HG03039 (cell line): ENCODE data around the gene SNCAIP.
"Not testable (repeated sequence)": the region's sequence is repeated elsewhere in the genome, so short reads cannot be mapped to it uniquely, and the experiment has no call there.

Experiments
- ATAC-seq: cut with Tn5 transposase; IDR thresholded peaks from one replicate; pipeline ENCODE4 v1.9.1; 2021; ENCODE audit warnings: mild to moderate bottlenecking, moderate library complexity; ENCODE audit not compliant: unreplicated experiment

SNCAIP gene

GRCh38 chr5:122458278-122458872 is 146.3 kb downstream of the SNCAIP start:
- no peak for ATAC-seq

GRCh38 chr5:122462486-122462885 is 150.4 kb downstream of the SNCAIP start:
- no peak for ATAC-seq

DNA sequence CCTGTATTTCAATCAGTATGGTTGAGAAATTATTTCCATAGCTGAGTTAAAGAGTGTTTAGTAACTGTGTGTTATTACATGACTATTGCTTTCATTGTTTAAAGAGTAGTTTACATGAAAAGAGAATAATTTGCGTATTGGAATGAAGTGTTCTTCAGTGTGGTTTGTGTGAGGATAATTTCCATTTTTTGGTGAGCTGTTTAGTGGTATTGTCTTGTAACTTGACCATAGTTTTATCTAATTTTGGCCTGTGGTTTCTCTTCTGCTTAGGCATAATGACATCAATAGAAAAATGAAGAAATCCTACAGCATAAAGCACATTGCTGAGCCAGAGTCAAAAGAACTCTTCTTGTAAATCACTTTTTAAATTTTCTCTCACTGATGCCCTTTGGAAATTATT is 151.2 kb downstream of the SNCAIP start:
- ATAC-seq, result no peak

DNA sequence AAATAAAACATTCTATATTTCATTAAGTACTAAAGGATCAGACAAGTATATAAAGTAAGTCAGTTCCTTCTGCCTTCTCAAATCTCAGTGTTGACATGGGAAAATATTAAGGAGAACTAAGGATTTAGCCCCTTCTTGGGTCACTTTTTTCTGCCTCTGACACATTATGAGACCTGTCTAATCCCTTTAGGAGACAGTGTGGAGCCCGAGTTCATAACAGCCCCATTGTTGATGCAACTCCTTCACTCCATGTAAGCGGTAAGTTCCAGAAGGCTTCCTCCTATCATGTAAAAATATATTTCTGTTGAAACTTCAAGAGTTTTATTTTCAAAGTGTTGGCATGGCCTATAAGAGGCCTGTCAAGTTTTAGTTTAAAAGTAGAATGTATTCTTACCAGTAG is 152.2 kb downstream of the SNCAIP start:
- ATAC-seq, result no peak

DNA sequence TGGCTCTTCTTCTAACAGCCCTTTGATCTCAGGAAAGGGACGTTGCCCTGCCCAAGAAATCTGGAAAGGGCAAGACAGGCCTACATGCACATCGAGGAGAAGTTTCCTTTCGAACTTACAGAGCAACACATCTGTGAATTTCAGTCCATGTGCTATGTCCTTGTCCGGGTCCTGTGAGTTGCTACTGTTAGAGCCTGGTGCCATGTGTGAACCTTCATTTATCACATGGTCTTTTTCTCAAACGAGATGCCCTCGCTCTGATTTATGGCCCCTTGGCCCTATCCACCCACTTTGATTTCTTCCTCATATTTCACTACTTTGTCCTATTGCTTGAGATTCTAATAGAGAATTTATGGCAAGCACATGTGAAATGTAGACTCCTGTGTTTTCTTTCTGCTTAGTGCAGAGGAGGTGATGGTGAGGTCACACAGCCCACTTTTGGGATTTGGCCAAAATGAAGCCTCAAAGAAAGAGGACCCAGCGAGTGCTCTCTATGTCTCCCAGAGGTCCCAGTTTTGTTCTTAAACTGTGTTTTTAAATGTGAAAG is 153.1 kb downstream of the SNCAIP start:
- no peak for ATAC-seq

DNA sequence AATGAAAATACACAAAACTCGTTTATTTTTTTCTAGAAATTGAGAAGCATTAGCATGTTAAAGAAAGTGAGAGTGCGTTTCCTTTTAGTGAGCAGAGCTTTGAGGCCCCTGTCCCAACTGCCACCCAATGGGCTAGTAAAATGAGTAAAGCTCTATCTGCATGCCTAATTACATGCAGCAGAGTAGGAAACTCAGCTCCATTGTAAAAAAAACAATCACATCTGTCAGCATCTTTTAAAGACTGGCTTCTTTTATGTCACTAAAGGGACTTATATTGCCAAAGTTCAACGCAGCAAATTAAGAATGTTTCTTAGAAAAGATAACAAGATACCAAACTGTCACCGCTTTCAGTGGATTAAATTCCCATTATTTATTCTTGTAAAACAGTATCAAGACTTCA is 154.0 kb downstream of the SNCAIP start:
- ATAC-seq, result no peak

DNA sequence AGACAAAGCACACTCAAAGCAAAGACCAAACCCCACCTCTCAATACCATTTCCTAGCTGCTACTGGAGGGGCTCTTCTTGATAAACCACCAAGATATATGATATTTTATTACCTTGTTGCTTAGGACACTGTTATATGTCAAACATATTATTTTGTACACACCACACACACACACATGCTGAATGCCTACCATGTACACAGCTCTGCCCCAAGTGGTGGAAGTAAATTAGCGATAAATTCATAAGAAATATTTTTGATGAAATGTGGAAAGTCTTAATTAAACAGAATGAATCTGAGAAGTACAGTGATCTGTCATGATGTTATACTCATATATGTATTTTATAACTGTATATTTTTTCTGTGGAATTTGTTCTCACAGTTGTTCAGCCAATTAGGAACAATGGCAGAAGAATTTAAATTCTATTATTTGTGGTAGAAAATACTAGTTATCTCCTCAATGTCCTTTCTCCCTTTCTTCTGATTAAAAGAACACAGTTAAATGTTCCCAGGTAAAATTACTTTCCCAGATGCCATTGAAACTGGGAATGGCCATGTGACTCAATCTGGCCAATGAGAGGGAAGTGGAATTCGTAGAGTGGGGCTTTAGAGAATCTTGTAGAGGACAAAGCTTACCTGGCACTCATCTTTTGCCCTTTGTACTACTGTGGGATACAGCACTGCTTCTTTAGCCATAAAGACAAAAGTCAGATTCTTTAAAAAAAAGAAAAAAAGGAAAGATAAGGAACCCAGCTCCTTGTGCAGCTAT is 156.5 kb downstream of the SNCAIP start:
- no peak for ATAC-seq

DNA sequence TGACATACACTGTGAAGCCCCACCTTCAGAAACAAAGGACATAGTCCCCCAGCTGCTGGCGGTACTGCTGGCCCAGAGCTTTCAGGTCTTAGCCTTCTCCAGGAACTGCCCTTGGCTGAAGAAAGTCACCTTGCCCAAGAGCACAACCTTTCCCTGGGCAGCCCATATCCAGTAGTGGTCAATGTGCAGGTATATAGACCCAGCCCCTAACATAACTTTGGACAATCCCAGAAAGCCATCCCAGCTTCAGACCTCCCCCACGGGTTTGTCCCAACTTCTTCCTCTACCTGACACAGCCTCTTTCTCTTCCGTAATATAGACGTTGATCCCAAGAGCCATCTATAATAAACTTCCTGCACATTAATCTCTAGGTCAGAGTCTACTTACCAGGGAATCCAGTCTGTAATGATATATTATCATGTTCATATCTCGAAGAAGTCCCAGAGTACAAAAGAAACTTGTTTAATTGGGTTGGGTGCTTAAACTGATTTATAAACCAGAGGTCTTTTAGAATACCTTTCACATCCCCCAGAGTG is 157.4 kb downstream of the SNCAIP start:
- ATAC-seq, result no peak

DNA sequence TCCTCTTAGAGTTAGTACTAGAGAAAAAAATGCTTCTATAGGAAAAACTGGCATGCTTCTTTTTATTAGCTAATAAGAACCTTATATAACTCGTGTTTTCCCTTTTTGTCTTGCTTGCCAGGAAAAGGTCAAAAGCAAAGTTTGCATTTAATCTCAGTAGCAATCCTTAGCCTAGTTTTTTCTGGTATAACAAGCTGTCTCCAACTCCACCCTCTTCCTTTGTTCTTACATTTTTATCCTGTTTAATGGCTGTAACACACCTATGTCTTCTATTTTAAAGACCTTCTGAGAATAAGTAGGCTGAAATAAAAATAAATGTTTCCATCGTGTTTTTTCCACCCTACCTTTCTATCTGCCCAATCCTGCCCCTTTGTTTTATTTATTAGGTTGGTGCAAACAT is 158.3 kb downstream of the SNCAIP start:
- ATAC-seq, result no peak

DNA sequence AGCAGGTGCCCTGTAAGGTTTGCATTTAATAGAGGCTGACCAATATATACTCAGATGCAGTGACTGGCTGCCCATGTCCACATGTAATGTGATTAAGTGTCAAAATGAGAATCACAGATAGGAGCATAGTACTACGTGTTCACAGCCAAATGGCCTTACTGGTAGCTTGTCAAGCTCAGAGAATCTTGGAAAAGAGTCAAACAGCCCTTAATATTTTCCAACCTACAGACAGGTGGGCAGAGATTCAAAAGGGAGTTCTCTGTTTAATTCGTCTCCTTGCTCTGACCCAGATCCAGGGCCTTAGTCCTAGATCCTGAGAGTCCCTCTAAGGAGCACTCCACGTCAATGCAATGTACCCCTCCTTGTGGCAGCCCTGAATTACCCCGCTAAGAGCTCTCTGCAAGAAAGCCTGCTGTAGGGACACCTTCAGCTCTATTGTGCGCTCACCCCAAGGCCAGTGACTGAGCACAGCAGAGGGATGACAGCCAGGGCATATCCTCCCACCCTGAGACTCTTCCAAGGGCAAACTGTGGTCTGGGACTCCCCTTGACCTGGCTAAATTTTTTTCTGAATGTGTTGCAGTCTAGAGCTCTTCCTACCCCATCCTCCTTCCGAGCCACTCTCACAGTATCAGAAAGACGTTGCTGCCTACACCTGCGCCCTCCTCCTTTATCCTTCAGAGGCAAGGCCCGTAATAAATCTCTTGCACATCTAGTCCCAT is 159.2 kb downstream of the SNCAIP start:
- ATAC-seq, result no peak

- ATAC-seq, result no peak
Measured at GRCh38 chr5:122471752-122472061, 159.7 kb downstream of the SNCAIP start.

GRCh38 chr5:122473138-122473843 is 161.3 kb downstream of the SNCAIP start:
- ATAC-seq, result no peak

- ATAC-seq, result no peak
Measured at GRCh38 chr5:122473941-122474340, 161.9 kb downstream of the SNCAIP start.

DNA sequence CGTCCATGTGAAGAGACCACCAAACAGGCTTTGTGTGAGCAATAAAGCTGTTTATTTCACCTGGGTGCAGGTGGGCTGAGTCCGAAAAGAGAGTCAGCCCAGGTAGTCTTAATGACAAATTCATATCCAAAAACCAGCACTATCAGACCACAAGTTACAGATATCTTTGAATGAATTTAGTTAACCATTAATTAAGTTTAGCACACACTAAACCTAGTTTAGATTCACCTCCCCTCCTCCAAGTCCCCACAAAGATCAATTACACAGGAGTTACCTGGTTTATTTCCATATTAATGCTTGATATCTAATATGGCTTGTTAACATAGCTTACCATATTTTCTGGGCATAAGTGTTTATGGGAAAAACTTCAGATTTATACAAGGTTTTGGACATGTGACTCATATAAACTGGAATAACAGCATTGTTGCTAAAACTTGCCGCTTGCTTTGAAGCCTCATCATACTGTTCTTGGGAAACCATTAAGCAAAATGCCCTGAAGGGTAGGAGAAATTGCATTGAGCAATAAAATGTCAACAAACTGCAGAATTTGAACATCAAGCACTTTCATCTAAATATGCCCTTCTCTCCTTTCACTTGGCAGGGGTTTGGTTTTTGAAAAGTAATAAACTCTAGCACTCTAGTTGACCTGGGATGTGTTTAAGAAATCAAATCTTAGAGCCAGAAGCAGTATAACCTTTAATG is 166.9 kb downstream of the SNCAIP start:
- ATAC-seq, result no peak

DNA sequence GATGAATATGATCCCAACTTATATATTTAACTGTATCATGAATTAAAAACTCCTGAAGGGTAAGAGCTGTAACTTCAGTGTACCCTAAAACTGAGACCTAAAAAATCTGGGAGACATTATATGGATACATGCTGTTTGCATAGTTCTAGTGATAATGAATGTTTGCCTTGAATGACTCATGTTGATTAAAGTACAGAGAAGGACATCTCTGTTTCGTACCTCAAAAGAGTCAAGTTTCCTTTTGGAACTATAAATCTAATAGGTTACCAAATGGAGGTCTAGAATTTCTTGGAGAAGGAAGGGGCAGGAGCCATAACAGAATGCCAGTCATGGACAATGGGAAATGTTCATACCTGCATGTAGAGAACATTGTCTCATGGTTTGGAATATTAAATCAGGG is 168.1 kb downstream of the SNCAIP start:
- ATAC-seq, result no peak

GRCh38 chr5:122484103-122484502 is 172.1 kb downstream of the SNCAIP start:
- no peak for ATAC-seq

GRCh38 chr5:122485226-122485625 is 173.2 kb downstream of the SNCAIP start:
- no peak for ATAC-seq

DNA sequence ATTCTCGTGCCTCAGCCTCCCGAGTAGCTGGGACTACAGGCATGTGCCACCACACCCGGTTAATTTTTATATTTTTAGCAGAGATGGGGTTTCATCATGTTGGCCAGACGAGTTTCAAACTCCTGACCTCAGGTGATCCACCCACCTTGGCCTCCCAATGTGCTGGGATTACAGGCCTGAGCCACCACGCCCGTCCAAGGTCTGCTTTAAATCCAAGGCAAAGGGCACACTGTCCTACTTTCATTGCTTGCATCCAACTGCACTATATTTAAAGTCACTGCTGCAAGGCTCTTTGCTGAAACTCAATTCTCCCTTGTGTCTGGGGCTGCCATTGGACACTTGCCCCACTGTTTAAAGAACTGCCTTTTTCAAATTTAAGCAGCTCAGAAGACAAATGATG is 174.6 kb downstream of the SNCAIP start:
- not testable (repeated sequence) for ATAC-seq

DNA sequence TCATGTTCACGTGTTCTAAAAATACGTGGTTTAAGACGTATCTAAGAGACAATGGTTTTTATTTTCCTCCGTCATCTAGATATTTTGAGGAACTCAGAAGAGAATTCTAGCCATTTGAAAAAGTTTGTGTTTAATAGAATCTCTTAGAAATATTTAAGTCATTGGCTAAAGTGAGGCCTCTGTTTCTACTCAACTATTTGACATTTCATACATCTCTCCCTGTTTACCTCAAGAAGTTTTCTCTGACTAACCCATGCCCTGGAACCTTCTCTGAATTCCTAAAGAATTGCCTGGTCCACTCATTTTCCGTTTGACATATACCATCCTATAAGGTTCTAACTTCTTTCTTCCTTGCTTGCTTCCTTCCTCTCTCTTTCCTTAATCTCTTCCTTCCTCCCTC is 178.7 kb downstream of the SNCAIP start:
- ATAC-seq, result no peak

GRCh38 chr5:122492675-122493074 is 180.6 kb downstream of the SNCAIP start:
- ATAC-seq, result no peak
